ENCODE measurements around the gene SOX13.

SOX13 gene

GRCh38 chr1:204132718-204133117 is 59.8 kb downstream of the SOX13 start:
- no peak for DNase-seq

- no peak for DNase-seq
These were observed 61.2 kb downstream of the SOX13 start for GRCh38 chr1:204134103-204134502.

GRCh38 chr1:204136814-204137213 is 63.9 kb downstream of the SOX13 start:
- DNase-seq: no peak

- no peak for DNase-seq
These were observed 66.2 kb downstream of the SOX13 start for GRCh38 chr1:204139088-204139487.

GRCh38 chr1:204139952-204140351 is 67.0 kb downstream of the SOX13 start:
- no peak for DNase-seq

- DNase-seq: no peak
These were observed 68.2 kb downstream of the SOX13 start for GRCh38 chr1:204141131-204141530.

- no peak for DNase-seq
These were observed 69.4 kb downstream of the SOX13 start for GRCh38 chr1:204142032-204142974.

- no peak for DNase-seq
These were observed 70.5 kb downstream of the SOX13 start for GRCh38 chr1:204143276-204144041.

- no peak for DNase-seq
These were observed 72.2 kb downstream of the SOX13 start for GRCh38 chr1:204145033-204145504.

- DNase-seq: no peak
These were observed 73.4 kb downstream of the SOX13 start for GRCh38 chr1:204146309-204146708.

GRCh38 chr1:204146965-204147364 is 74.0 kb downstream of the SOX13 start:
- DNase-seq: no peak

GRCh38 chr1:204147406-204148383 is 74.8 kb downstream of the SOX13 start:
- DNase-seq: no peak

- no peak for DNase-seq
These were observed 76.2 kb downstream of the SOX13 start for GRCh38 chr1:204149107-204149506.

- no peak for DNase-seq
These were observed 77.0 kb downstream of the SOX13 start for GRCh38 chr1:204149635-204150565.

- no peak for DNase-seq
These were observed 78.0 kb downstream of the SOX13 start for GRCh38 chr1:204150702-204151551.

GRCh38 chr1:204151552-204152309 is 78.8 kb downstream of the SOX13 start, which contains the start of gene ETNK2:
TSS of gene ETNK2 (minus strand) at chr1:204152044. CDS start at chr1:204151852, 192 bp downstream.
- peak; percentile 29 for DNase-seq

GRCh38 chr1:204152310-204153044 is 79.6 kb downstream of the SOX13 start:
- DNase-seq: no peak

- no peak for DNase-seq
These were observed 80.8 kb downstream of the SOX13 start for GRCh38 chr1:204153667-204154066.

Measured in activated effector memory CD4-positive, alpha-beta T cell treated with Interleukin-2 at 50 U/mL for 16 hours (primary cell).